MG63 (cell line): ENCODE results near the gene PLK5. TPM values are rescaled to one million over a fixed set of nuclear protein-coding genes. Genes with fewer than 3 reads are reported as not detected.

Experiments
- DNase-seq: peaks from one replicate; pipeline ENCODE4 v3.0.0-alpha.2; 2020
- H3K27me3 ChIP-seq: fragments of 250-450 bp; sonication (Bioruptor Pico); 2 replicates; pipeline ENCODE4 v1.5.1; 2020; ENCODE audit warnings: mild to moderate bottlenecking, moderate library complexity
- H3K36me3 ChIP-seq: fragments of 250-450 bp; sonication (Bioruptor Pico); 2 replicates; pipeline ENCODE4 v1.5.1; 2020; ENCODE audit warnings: mild to moderate bottlenecking, moderate library complexity
- H3K4me3 ChIP-seq: fragments of 250-450 bp; sonication (Bioruptor Pico); 2 replicates; pipeline ENCODE4 v1.5.1; 2020; ENCODE audit warnings: mild to moderate bottlenecking, moderate library complexity
- H3K9me3 ChIP-seq: fragments of 250-450 bp; sonication (Bioruptor Pico); 2 replicates; pipeline ENCODE4 v1.5.1; 2020; ENCODE audit warnings: mild to moderate bottlenecking, moderate library complexity
- total RNA-seq: library from RNA; depleted of rRNA; stranded (reverse); fragments of >200 nt; shearing (Covaris generic); gene quantifications from 2 replicates; pipeline ENCODE4 v1.2.3, GENCODE V29; 2014; ENCODE audit warnings: low replicate concordance; rRNA removed

The PLK5 gene
- total RNA-seq, 1 experiment from 2014 or later: not detected

DNA sequence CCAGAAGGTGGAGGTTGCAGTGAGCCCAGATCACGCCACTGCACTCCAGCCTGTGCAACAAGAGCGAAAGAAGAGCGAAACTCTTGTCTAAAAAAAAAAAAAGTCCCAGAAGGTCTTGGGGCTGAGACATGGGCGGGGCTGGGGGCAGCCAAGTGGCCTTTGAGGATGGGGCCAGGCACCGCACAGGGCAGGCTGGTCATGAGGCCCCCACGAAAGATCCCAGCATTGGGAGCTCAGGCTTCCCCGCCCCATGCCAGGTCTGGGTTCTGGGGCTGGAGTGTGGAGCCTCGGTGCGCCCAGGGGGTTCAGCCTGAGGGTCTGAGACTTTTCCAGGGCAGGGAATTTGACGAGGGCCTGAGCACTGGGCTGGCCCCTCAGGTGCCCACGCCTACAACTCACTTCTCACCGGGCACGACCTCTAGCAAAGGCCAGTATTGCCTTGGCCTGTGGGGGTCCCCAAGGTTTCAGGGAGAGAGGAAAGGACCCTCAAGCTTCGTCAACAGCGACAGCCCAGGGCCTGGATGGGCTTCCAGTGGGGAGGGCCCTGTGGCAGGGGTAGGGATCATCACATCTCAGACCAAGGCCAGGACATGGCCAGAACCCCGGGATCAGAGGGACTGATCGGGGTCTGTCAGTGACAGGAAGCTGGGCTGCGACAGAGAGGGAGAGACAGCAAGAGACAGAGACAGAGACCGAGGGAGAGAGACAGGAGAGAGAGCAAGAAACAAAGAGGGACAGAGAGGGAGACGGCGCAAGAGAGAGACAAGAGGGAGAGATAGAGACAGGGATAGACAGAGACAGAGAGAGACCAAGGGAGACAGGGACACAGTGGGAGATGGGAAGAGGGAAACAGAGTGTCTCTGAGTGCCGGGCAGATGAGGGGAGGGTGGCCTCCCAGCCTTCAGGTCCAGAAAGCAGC lies 51.7 kb downstream of the PLK5 start:
- H3K4me3 ChIP-seq: no peak overlapping the region

DNA sequence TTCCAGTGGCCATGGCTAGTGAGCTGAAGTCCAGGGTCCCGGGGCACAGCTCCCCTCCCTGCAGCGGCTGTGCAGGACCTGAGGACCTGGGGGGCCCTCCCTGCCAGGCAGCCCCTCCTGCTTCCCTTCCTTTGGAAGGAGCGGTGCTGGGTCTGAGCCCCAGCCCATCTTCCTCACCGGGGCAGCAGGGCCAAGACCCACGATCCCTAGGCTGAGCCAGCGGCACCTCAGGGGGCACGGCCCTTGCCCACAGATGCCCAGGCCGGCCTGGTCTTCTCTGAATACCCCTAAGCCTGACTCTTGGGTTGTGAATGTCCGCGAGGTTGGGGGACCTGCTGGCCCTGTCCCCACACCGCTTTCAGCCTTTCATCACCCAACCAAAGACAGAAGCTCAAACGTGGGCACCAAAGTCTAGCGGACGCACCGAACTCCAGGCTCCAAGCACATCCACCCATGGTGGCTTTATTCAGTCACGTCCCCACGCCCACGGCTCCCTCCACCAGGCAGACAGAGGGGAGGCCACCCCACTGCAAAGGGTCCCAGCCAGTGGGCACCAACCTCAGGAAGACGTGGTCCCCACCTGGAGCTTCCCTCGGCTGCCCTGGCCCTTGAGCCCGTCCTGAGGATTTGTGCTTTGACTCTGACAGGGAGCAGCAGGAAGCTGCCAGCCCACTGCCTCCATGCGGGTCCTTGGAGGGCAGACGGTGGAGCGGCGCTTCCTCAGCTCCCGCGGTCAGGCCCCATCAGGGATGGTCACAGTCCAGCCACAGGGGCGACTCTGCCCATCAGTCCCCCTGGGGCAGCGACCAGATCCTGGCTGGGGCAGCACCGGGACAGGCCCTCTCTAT lies 52.6 kb downstream of the PLK5 start:
- H3K9me3 ChIP-seq: no peaks in the 10 kb centered on the region
- no peak for DNase-seq
- no peaks in the 10 kb centered on the region for H3K27me3 ChIP-seq
- peaks cover 3% of the 10 kb centered on the region; the same call in 1 of the 2 replicates for H3K36me3 ChIP-seq
- H3K4me3 ChIP-seq: no peak overlapping the region

More for the DNA sequence above, 51.7 kb downstream of the PLK5 start:
- DNase-seq: no peak
- Histone ChIP-seq H3K27me3 (no peaks in the 10 kb centered on the region), H3K9me3 (no peaks in the 10 kb centered on the region), H3K36me3 (0 out of 2 replicates have a peak, but pooled peaks cover 2% of the 10 kb centered on the region)

DNA sequence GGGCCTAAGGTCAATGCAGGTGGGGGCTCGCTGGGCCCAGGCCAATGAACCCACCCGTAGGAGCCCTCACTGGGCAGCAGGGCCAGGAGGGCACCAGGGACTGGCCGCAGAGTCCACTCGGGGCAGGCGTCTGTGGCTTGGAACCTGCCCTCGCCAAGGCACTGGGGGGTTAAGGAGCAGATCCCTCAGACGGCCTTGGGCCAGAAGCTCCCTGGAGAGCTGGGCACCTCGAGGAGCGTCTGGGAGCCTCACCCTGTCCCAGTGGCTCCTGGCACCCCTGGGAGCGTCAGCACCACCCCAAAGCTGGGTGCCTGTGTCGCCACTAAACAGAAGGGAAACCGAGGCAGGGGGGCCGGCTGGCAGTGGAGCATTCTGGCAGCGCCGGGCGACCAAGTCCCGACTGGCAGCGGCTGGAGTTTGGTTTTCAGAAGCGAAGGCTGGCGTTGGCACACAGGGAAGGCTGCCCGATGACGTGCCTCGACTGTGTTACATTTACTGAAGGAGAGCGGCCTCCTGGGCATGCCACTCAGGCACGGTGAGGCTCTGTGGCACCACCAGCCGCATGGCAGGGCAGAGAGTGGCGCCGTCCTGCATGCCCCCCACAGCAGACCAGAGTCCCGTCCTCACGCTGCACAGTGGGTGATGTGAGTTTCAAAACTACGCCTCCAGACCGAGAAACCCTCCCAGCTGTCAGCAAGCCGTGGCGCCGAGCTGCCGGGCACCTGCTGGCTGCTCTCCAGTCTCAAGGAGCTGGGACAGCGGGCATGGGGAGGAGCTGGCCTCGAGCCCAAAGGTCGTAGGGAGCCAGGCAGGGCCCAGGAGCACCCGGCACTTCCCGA lies 53.4 kb downstream of the PLK5 start:
- peaks cover 3% of the 10 kb centered on the region for H3K36me3 ChIP-seq
- DNase-seq: no peak
- H3K27me3 ChIP-seq: no peaks in the 10 kb centered on the region
- no peaks in the 10 kb centered on the region for H3K9me3 ChIP-seq
- H3K4me3 ChIP-seq: no peak overlapping the region

DNA sequence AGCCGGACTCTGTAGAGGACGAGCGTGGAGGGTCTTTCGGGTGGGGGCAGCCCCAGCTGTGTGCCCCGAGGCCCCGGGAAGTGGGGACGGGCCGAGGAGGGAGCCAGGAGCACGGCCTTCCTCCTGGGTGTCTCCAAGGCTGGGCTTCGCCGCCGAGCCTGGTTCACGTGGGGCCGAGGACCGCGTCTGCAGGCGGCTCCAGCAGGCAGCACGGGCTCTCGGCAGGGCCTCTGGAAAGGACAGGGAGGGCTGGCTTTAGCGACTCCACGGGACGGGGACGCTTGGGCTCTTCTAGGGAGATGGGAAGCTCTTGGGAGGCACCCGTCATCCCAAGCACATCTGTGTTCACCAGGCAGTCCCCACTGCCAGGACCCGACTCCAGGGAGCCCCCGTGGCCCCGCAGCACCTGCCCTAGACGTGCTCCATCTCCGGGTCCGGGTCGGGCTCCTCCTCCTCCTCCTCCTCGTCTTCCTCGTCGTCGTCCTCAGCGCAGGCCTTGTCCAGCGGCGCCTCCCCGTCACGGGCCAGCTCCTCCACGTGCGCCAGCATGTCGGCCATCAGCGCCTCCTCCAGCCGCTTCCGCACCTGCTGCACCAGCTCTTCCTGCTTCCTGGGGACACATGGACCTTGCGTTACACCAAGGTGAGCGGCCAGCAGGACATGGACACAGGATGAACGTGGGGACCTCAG lies 54.2 kb downstream of the PLK5 start:
- H3K27me3 ChIP-seq: no peaks in the 10 kb centered on the region
- no peak overlapping the region for H3K4me3 ChIP-seq
- DNase-seq: no peak
- H3K36me3 ChIP-seq: peaks cover 3% of the 10 kb centered on the region
- H3K9me3 ChIP-seq: no peaks in the 10 kb centered on the region

DNA sequence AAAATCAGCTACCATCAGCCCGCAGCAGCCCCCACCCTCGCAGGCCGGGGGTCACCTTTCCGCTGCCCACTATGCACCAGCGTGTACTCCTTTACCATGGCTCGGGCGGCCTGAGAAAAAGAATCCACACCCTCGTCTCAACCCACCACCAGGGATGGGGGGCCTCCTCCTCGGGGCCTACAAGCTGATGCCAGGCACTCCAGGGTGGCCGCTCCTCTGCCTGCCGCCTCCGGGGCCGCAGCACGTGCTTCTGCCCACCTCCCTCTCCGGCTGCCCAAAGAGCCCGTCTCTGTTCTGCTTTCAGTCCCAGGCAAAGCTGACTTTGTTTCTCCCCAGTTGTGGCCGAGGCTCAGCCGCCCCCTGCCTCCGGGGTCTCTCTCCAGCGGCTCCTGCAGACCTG lies 55.3 kb downstream of the PLK5 start:
- no peak for DNase-seq
- Histone ChIP-seq H3K27me3 (no peaks in the 10 kb centered on the region), H3K4me3 (no peak overlapping the region), H3K36me3 (peaks cover 3% of the 10 kb centered on the region), H3K9me3 (no peaks in the 10 kb centered on the region)

DNA sequence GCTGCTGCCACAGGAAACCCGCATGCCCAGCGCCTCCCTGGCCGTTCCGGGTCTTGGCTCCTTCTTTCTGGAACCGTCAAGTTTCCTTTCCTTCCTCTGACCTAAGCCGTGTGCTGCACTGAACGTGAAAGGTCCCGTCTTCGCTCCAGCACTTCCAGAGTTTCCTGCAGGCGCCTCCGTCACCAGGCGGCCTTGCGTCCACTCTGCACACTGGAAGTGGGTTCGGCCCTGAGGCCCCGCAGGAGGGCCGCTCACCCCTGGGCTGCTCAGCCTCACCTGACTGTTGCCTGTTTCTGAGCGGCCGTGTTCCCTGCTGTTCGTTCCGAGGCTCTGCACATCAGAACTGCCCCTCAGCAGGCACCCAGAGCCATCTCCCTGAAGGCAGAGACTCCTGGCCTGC lies 56.5 kb downstream of the PLK5 start:
- Histone ChIP-seq H3K9me3 (no peaks in the 10 kb centered on the region), H3K4me3 (no peak overlapping the region), H3K27me3 (no peaks in the 10 kb centered on the region), H3K36me3 (peaks cover 5% of the 10 kb centered on the region)
- DNase-seq: no peak

DNA sequence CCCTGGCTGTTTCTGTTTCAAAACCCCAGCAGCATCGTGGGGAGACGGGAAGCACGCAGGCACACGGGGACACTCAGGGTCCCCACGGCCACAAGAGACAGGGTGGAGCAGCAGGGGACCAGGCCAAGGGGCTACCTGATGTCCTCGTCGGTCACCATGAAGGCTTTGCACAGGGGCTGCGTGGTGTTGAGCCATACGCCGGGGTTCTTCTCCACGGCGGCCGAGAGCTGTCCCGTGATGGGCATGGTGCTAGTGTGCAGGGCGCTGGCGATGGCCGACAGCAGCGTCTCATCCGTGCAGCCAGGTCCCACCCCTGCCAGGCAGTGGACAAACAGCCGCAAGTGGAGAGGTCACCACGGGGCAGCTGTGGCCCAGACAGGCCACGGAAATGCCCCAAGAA lies 57.1 kb downstream of the PLK5 start:
- Histone ChIP-seq H3K9me3 (no peaks in the 10 kb centered on the region), H3K36me3 (peaks cover 5% of the 10 kb centered on the region)

DNA sequence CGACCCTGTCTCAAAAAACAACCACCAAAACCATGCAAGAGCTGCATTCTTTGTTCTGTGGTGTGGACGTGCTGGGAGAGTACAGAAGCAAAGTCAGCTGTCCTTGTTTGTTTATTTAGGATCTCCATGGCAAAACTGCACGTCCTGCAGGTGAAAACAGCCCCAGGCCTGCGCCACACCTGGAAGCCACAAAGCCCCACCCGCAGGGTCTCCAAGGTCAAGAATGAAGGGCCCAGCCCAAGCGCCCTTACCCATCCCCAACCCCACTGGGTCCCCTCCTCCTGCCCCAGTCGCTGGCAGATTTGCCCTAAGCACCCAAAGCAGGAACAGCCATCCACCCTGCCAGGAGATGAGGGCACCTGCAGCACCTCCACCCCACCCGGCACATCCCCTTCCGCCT lies 58.3 kb downstream of the PLK5 start:
- H3K36me3 ChIP-seq: peaks cover 5% of the 10 kb centered on the region
- no peaks in the 10 kb centered on the region for H3K9me3 ChIP-seq
- H3K27me3 ChIP-seq: no peaks in the 10 kb centered on the region
- no peak overlapping the region for H3K4me3 ChIP-seq
- no peak for DNase-seq

More for the DNA sequence above, 57.1 kb downstream of the PLK5 start:
- H3K27me3 ChIP-seq: no peaks in the 10 kb centered on the region
- DNase-seq: no peak
- H3K4me3 ChIP-seq: no peak overlapping the region

DNA sequence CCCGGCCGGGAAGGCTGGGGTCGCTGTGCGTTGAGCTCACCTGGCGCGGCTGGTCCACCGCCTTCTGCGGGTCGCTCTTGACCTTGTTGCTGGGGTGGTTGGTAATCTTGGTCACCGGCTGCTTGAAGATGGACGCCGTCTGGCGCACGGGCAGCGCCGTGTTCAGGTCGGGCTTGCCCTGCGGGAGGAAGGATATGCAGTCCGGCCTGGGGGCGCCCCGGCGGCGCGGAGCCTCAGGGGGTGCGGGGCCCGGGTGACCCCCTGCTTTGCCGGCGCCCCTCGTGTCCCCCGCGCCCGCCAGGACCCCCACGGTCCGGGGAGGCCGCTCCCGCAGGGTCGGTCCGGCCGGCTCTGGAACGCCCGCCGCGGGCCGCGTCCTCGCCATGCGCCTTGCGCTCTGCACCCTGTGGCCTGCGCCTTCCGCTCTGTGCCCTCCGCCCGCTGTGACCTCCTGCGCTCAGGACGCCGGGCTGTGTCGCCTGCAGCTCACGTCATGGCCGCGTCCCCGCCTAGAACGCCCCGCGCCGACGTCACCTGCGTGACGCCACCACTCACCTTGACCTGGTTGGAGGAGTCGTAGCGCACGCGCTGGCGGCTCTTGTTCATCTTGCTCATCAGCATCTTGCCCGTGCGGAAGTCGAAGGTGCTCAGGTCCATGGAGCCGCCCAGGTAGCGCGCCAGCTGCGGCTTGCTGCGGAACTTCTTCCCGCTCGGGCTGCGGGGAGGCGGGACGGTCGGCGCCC lies 60.8 kb downstream of the PLK5 start:
- Histone ChIP-seq H3K9me3 (no peaks in the 10 kb centered on the region), H3K27me3 (no peaks in the 10 kb centered on the region), H3K36me3 (peaks cover 5% of the 10 kb centered on the region)

DNA sequence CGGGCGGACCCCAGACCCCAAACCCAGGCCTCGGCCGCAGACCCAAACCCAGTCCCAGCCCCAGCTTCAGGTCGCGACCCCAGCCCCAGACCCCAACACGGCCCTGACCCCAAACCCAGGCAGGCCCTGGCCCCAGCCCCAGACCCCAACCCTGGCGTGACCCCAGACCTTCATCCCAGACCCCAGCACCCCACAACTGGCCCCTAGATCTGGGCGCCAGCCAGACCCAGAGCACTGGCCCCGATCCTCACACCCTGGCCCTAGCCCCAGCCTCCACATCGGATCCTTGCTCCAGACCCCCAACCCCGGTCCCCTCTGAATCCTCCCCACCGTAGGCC lies 61.3 kb downstream of the PLK5 start:
- peaks cover 8% of the 10 kb centered on the region for H3K36me3 ChIP-seq
- no peak overlapping the region for H3K4me3 ChIP-seq
- H3K9me3 ChIP-seq: no peaks in the 10 kb centered on the region
- DNase-seq: no peak
- no peaks in the 10 kb centered on the region for H3K27me3 ChIP-seq

More for the DNA sequence above, 60.8 kb downstream of the PLK5 start:
- H3K4me3 ChIP-seq: no peak overlapping the region
- DNase-seq: no peak

Other genes starting within 250 kb of the PLK5 start
- 32.2 and 57.2 TPM in 2 replicates for gene FAM174C, start 248.5 kb upstream of the PLK5 start, total RNA-seq
- 0.76 TPM in 1 of 2 replicates, not detected in the other for gene EFNA2, start 238.2 kb upstream of the PLK5 start, total RNA-seq
- gene NDUFS7, start 140.2 kb upstream of the PLK5 start, total RNA-seq: 19.3 and 49.5 TPM in 2 replicates
- 22.1 and 30.7 TPM in 2 replicates for gene GAMT, start 122.5 kb upstream of the PLK5 start, total RNA-seq
- gene DAZAP1, start 116.5 kb upstream of the PLK5 start, total RNA-seq: 107 and 149 TPM in 2 replicates
- gene RPS15, start 85.7 kb upstream of the PLK5 start, total RNA-seq: 702 and 820 TPM in 2 replicates
- gene APC2, start 74.0 kb upstream of the PLK5 start, total RNA-seq: 0.59 and 2.0 TPM in 2 replicates
- gene C19orf25, start 44.9 kb upstream of the PLK5 start, total RNA-seq: 25.6 and 51.6 TPM in 2 replicates
- gene PCSK4, start 33.7 kb upstream of the PLK5 start, total RNA-seq: 0.40 and 9.0 TPM in 2 replicates
- 0.99 and 1.9 TPM in 2 replicates for gene REEP6, start 32.9 kb upstream of the PLK5 start, total RNA-seq
- gene ADAMTSL5, start 11.1 kb upstream of the PLK5 start, total RNA-seq: 1.1 TPM in 1 of 2 replicates, not detected in the other
- gene MEX3D, start 44.2 kb downstream of the PLK5 start, total RNA-seq: 26.0 and 27.5 TPM in 2 replicates
- 75.8 and 119 TPM in 2 replicates for gene MBD3, start 68.8 kb downstream of the PLK5 start, total RNA-seq
- gene UQCR11, start 81.4 kb downstream of the PLK5 start, total RNA-seq: 59.5 and 192 TPM in 2 replicates
- 78.5 and 135 TPM in 2 replicates for gene TCF3, start 128.5 kb downstream of the PLK5 start, total RNA-seq
- gene ONECUT3, start 229.4 kb downstream of the PLK5 start, total RNA-seq: not detected in 2 replicates